Hepatic stellate cell (primary cell): ENCODE results near the gene EPRS1.
"Not testable (repeated sequence)": the region's sequence is repeated elsewhere in the genome, so short reads cannot be mapped to it uniquely, and the experiment has no call there.

Experiments used
- DNase-seq: peaks from one replicate; pipeline ENCODE4 v3.0.0; 2011; ENCODE audit warnings: low spot score

Gene EPRS1

GRCh38 chr1:220046052-220046930 lies at the start of gene EPRS1:
Gene EPRS1, minus strand, starts transcription at chr1:220046505. Its CDS starts 117 bp downstream, at chr1:220046388.
- peak; percentile 93 for DNase-seq

GRCh38 chr1:220094016-220094911 lies 48.0 kb upstream of the EPRS1 start, which contains the start of gene IARS2:
Gene IARS2, plus strand, starts transcription at chr1:220094132. Its CDS starts 85 bp downstream, at chr1:220094217.
- DNase-seq: peak; percentile 90

- DNase-seq: no peak
Observed at GRCh38 chr1:220093361-220094015, 47.2 kb upstream of the EPRS1 start.

- DNase-seq: no peak
Observed at GRCh38 chr1:220092694-220093093, 46.4 kb upstream of the EPRS1 start.

GRCh38 chr1:220089650-220090556 lies 43.6 kb upstream of the EPRS1 start, which contains the start of gene BPNT1:
Gene BPNT1, minus strand, starts transcription at chr1:220089788. Its CDS starts 9,942 bp downstream, at chr1:220079846.
- peak; percentile 91 for DNase-seq

- DNase-seq: not testable (repeated sequence)
Observed at GRCh38 chr1:220086261-220086686, 40.0 kb upstream of the EPRS1 start.

GRCh38 chr1:220084460-220084859 lies 38.2 kb upstream of the EPRS1 start:
- DNase-seq: no peak

GRCh38 chr1:220077887-220078286 lies 31.6 kb upstream of the EPRS1 start:
- no peak for DNase-seq

GRCh38 chr1:220076861-220077762 lies 30.8 kb upstream of the EPRS1 start:
- peak; percentile 49 for DNase-seq

GRCh38 chr1:220067269-220068204 lies 21.2 kb upstream of the EPRS1 start:
- no peak for DNase-seq

- DNase-seq: no peak
Observed at GRCh38 chr1:220062629-220063028, 16.3 kb upstream of the EPRS1 start.

GRCh38 chr1:220060876-220061275 lies 14.6 kb upstream of the EPRS1 start:
- no peak for DNase-seq

- no peak for DNase-seq
Observed at GRCh38 chr1:220056374-220056773, 10.1 kb upstream of the EPRS1 start.

GRCh38 chr1:220045356-220046051 lies 801 bp downstream of the EPRS1 start:
- peak; percentile 17 for DNase-seq

- no peak for DNase-seq
Observed at GRCh38 chr1:220044678-220045355, 1.5 kb downstream of the EPRS1 start.

- no peak for DNase-seq
Observed at GRCh38 chr1:220043646-220044045, 2.7 kb downstream of the EPRS1 start.

- DNase-seq: no peak
Observed at GRCh38 chr1:220040028-220040596, 6.2 kb downstream of the EPRS1 start.
